ENCODE results near the gene RBL2.
"Not testable (repeated sequence)": the region's sequence is repeated elsewhere in the genome, so short reads cannot be mapped to it uniquely, and the experiment has no call there.

Gene RBL2

DNA sequence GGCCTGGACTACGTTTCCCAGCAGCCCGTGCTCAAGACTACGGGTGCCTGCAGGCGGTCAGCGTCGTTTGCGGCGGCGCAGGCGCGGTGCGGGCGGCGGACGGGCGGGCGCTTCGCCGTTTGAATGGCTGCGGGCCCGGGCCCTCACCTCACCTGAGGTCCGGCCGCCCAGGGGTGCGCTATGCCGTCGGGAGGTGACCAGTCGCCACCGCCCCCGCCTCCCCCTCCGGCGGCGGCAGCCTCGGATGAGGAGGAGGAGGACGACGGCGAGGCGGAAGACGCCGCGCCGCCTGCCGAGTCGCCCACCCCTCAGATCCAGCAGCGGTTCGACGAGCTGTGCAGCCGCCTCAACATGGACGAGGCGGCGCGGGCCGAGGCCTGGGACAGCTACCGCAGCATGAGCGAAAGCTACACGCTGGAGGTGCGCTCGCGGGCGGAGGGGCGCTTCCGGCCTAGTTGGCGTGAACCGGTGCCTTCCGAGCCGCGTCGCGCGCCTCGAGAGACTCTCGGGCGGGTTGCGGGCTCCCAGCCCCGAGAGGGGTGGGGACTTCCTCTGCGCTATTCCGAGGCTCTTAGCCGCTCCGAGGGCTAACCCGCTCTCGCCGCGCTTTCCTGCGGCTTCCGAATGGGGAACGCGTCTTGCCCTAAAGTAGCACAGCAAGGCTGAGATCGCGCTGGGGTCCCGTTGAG lies at the start of gene RBL2:
Gene RBL2 (plus strand): TSS at position 95 of the 689 bp plus-strand sequence. CDS start 86 bp downstream, at position 181.
- DNase-seq (ENCODE audit: low read depth), result peak; percentile 39
- TF ChIP-seq, protein P1, sequence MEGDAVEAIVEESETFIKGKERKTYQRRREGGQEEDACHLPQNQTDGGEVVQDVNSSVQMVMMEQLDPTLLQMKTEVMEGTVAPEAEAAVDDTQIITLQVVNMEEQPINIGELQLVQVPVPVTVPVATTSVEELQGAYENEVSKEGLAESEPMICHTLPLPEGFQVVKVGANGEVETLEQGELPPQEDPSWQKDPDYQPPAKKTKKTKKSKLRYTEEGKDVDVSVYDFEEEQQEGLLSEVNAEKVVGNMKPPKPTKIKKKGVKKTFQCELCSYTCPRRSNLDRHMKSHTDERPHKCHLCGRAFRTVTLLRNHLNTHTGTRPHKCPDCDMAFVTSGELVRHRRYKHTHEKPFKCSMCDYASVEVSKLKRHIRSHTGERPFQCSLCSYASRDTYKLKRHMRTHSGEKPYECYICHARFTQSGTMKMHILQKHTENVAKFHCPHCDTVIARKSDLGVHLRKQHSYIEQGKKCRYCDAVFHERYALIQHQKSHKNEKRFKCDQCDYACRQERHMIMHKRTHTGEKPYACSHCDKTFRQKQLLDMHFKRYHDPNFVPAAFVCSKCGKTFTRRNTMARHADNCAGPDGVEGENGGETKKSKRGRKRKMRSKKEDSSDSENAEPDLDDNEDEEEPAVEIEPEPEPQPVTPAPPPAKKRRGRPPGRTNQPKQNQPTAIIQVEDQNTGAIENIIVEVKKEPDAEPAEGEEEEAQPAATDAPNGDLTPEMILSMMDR (IDR thresholded peaks at IDR 0.05; ENCODE audit: low read depth, low read length, missing control alignments), result no peak
- H3K4me3 ChIP-seq (ENCODE audit: low read depth, low read length), result peak within 1 kb of the TSS; percentile 83

- H3K4me3 ChIP-seq (ENCODE audit: low read depth, low read length); DNase-seq (ENCODE audit: low read depth): not testable (repeated sequence)
Observed at GRCh38 chr16:53384610-53385009, 49.7 kb upstream of the RBL2 start.

DNA sequence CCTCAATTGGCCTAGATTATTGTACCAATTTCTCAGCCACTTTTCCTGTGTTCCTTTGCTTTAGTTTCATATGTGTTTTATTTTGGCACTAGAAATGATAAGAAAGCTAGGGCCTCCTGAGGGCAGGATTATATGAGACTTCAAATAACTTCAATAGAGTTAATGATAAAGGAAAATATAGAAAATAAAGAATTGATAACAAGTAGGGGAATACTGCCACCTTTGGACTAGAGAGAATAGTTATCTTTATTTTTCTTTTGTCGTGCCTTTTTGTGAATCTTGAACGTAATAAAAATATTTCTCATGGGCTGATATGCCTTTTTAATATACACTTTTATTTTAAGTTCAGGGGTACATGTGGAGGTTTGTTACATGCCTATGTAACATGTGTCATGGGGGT lies 29.3 kb upstream of the RBL2 start:
- TF ChIP-seq, protein P1 (IDR thresholded peaks at IDR 0.05; ENCODE audit: low read depth, low read length, missing control alignments), result no peak
- no peak overlapping the region for H3K4me3 ChIP-seq (ENCODE audit: low read depth, low read length)
- no peak for DNase-seq (ENCODE audit: low read depth)

DNA sequence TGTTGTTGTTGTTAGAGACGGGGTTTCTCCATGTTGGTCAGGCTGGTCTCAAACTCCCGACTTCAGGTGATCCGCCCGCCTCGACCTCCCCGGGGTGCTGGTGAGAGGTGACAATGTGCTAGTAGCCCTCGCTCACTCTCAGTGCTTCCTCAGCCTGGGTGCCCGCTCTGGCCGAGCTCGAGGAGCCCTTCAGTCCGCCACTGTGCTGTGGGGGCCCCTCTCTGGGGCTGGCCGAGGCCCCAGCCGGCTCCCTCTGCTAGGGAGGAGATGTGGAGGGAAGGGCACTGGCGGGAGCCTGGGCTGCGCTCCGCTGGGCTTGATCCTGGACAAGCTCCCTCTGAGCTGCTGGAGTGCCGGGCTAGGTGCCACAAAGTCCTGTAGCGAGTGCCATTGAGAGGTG lies 21.7 kb upstream of the RBL2 start:
- TF ChIP-seq, protein P1 (IDR thresholded peaks at IDR 0.05; ENCODE audit: low read depth, low read length, missing control alignments), result no peak
- no peak overlapping the region for H3K4me3 ChIP-seq (ENCODE audit: low read depth, low read length)
- DNase-seq (ENCODE audit: low read depth), result no peak

- DNase-seq (ENCODE audit: low read depth), result no peak
- H3K4me3 ChIP-seq (ENCODE audit: low read depth, low read length), result no peak overlapping the region
- TF ChIP-seq, protein P1 (IDR thresholded peaks at IDR 0.05; ENCODE audit: low read depth, low read length, missing control alignments), result no peak
Observed at GRCh38 chr16:53413864-53414263, 20.4 kb upstream of the RBL2 start.

DNA sequence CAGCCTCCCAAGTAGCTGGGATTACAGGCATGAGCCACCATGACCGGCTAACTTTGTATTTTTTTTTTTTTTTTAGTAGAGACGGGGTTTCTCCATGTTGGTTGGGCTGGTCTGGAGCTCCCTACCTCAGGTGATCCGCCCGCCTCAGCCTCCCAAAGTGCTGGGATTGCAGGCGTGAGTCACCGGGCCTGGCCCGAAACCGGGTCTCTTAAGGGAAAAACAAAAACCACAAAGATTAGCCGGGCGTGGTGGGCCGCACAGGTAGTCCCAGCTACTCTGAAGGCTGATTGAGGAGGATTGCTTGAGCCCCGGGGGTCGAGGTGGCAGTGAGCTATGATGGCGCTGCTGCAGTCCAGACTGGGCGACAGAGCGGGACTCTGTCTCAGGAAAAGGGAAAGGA lies 19.9 kb upstream of the RBL2 start:
- no peak for DNase-seq (ENCODE audit: low read depth)
- TF ChIP-seq, protein P1 (IDR thresholded peaks at IDR 0.05; ENCODE audit: low read depth, low read length, missing control alignments), result no peak
- H3K4me3 ChIP-seq (ENCODE audit: low read depth, low read length), result no peak overlapping the region

- no peak overlapping the region for H3K4me3 ChIP-seq (ENCODE audit: low read depth, low read length)
- DNase-seq (ENCODE audit: low read depth), result no peak
- TF ChIP-seq, protein P1 (IDR thresholded peaks at IDR 0.05; ENCODE audit: low read depth, low read length, missing control alignments), result no peak
Observed at GRCh38 chr16:53415504-53415903, 18.8 kb upstream of the RBL2 start.

Measured in GM12864 (cell line).